Stomach (tissue), 4 donors: ENCODE measurements around the gene FBXW11.

Experiments
- EP300 ChIP-seq: sonication (generic); formaldehyde crosslinking; IDR thresholded peaks from one replicate; pipeline ENCODE4 v1.6.1; 2017; ENCODE audit warnings: antibody characterized with exemption
- POLR2A ChIP-seq, 4 donors: fragments of 450-650 bp; IDR thresholded peaks; one replicate each; pipeline ENCODE4 v1.6.1; 2016; ENCODE audit warnings: antibody characterized with exemption in 4 of 4, control low read depth in 2 of 4, mild to moderate bottlenecking in 1 of 4, moderate library complexity in 1 of 4
- POLR2AphosphoS5 ChIP-seq, 3 donors: sonication (generic); formaldehyde crosslinking; IDR thresholded peaks; one replicate each; pipeline ENCODE4 v1.6.1; 2016; ENCODE audit warnings: antibody characterized with exemption in 3 of 3
- TF ChIP-seq, protein P1 (sequence below), 7 experiments: fragments of 450-650 bp in 4 of 7; fragments of 200-600 bp in 3 of 7; sonication (generic) in 3 of 7; IDR thresholded peaks; one replicate each; pipeline ENCODE4 v1.5.1; 2016 to 2019; ENCODE audit warnings: antibody characterized with exemption in 7 of 7, control low read depth in 2 of 7, mild to moderate bottlenecking in 1 of 7

DNA sequence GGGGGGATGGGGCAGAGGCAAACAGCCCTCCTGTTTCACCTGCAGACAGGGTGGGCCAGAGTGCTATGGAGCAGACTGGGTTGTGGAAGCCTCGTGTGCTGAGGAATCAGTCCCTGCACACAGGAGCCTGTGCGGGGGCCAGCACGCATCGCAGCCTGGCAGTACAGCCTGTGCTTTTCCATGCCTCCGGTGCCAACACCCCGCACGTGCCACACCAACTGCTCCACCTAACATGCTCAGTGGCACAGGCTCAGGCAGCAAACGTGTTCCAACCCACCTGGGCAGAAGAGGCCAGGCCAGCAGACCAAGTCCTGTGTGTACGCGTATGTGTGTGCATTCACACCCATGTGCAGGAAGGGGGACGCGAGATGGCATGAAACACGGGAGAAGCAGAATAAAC lies 37.4 kb upstream of the FBXW11 start:
- TF ChIP-seq, protein P1, sequence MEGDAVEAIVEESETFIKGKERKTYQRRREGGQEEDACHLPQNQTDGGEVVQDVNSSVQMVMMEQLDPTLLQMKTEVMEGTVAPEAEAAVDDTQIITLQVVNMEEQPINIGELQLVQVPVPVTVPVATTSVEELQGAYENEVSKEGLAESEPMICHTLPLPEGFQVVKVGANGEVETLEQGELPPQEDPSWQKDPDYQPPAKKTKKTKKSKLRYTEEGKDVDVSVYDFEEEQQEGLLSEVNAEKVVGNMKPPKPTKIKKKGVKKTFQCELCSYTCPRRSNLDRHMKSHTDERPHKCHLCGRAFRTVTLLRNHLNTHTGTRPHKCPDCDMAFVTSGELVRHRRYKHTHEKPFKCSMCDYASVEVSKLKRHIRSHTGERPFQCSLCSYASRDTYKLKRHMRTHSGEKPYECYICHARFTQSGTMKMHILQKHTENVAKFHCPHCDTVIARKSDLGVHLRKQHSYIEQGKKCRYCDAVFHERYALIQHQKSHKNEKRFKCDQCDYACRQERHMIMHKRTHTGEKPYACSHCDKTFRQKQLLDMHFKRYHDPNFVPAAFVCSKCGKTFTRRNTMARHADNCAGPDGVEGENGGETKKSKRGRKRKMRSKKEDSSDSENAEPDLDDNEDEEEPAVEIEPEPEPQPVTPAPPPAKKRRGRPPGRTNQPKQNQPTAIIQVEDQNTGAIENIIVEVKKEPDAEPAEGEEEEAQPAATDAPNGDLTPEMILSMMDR (IDR thresholded peaks at IDR 0.05): no peak
- TF ChIP-seq POLR2A (IDR thresholded peaks at IDR 0.05) (no peak), EP300 (no peak), POLR2AphosphoS5 (IDR thresholded peaks at IDR 0.05) (no peak)
